K562 (cell line): Measurements from ENCODE around the gene ASB4. TPM values are rescaled to one million over a fixed set of nuclear protein-coding genes. Genes with fewer than 3 reads are reported as not detected.

Experiments
- ATAC-seq: fragments of 200-7000 bp; cut with Tn5 transposase; 3 replicates; pipeline ENCODE4 v1.9.1; 2020; ENCODE audit warnings: moderate library complexity
- BruUV-seq: library from RNA; stranded (reverse); fragments of 400-500 nt; replicated peaks from 2 replicates; lab custom pipeline; 2021; lab: Mats Ljungman, UMichigan
- CTCF ChIA-PET: fragments of 300-600 bp; formaldehyde crosslinking; extraction: SDS; loops from one replicate; lab custom pipeline; 2021; ENCODE audit warnings: low intra/inter-chr PET ratio; lab: Yijun Ruan, JAX
- POLR2A ChIA-PET: fragments of 300-600, 350-650 bp; sonication (Branson Sonifier 250); formaldehyde crosslinking; extraction: SDS; loops from one replicate; lab custom pipeline; 2021; ENCODE audit warnings: antibody characterized with exemption, inconsistent platforms; lab: Yijun Ruan, JAX
- DNase-seq, 4 experiments: peaks; one replicate each; pipeline versions ENCODE4 v3.0.0 to v3.0.0-alpha.2; 2011 to 2018; ENCODE audit warnings: low spot score in 3 of 4, mixed read lengths in 3 of 4; ENCODE audit errors: extremely low read depth in 1 of 4
- FAIRE-seq: peaks from 2 replicates; lab custom pipeline; 2011; peaks lifted over from hg19 to GRCh38; lab: Jason Lieb, UNC
- H2AFZ ChIP-seq: 2 replicates; pipeline ENCODE4 v1.6.0; 2011; ENCODE audit warnings: low read depth, low read length, control low read depth, inconsistent platforms
- H3K27ac ChIP-seq: fragments of 200-600 bp; 3 replicates; pipeline ENCODE4 v1.8.0; 2011; ENCODE audit warnings: low read depth, mild to moderate bottlenecking, control low read depth, inconsistent platforms, low read length, moderate library complexity, mixed read lengths; ENCODE audit errors: extremely low read depth
- H3K27me3 ChIP-seq, 2 experiments: fragments of 300-600 bp in 1 of 2; 2 replicates in 1 of 2; 3 replicates in 1 of 2; pipeline versions ENCODE4 v1.6.0 to v1.8.0; 2011; ENCODE audit warnings: inconsistent platforms in 2 of 2, low read length in 2 of 2, mild to moderate bottlenecking in 1 of 2, mixed read lengths in 1 of 2, moderate library complexity in 1 of 2; ENCODE audit not compliant: control insufficient read depth in 2 of 2, insufficient read depth in 2 of 2
- H3K36me3 ChIP-seq: fragments of 300-600 bp; 3 replicates; pipeline ENCODE4 v1.8.0; 2011; ENCODE audit warnings: mild to moderate bottlenecking, low read length, inconsistent platforms; ENCODE audit not compliant: control insufficient read depth, insufficient read depth
- H3K4me1 ChIP-seq, 2 experiments: fragments of 200-600 bp in 1 of 2; replicated peaks in 1 of 2; 2 replicates in 1 of 2; 3 replicates in 1 of 2; pipeline versions ENCODE4 v1.5.1 to v1.8.0; 2011; ENCODE audit warnings: inconsistent platforms in 2 of 2, low read length in 2 of 2, mild to moderate bottlenecking in 1 of 2, mixed read lengths in 1 of 2, moderate library complexity in 1 of 2; ENCODE audit not compliant: control insufficient read depth in 2 of 2, insufficient read depth in 2 of 2
- H3K4me2 ChIP-seq: 2 replicates; pipeline ENCODE4 v1.6.1; 2011; ENCODE audit warnings: low read length, control low read depth, inconsistent platforms, mixed read lengths; ENCODE audit not compliant: insufficient read depth
- H3K4me3 ChIP-seq: fragments of 200-600 bp; sonication (generic), shearing (Covaris generic); 2 replicates; pipeline ENCODE4 v1.5.1; 2016; ENCODE audit warnings: control low read depth, inconsistent platforms
- H3K79me2 ChIP-seq: fragments of 200-600 bp; 3 replicates; pipeline ENCODE4 v1.8.0; 2011; ENCODE audit warnings: low read length, inconsistent platforms; ENCODE audit not compliant: control insufficient read depth, insufficient read depth
- H3K9ac ChIP-seq, 2 experiments: 2 replicates each; pipeline versions ENCODE4 v1.6.0 to v1.6.1; 2011; ENCODE audit warnings: low read depth in 2 of 2, low read length in 2 of 2, control low read depth in 1 of 2, inconsistent platforms in 1 of 2, mild to moderate bottlenecking in 1 of 2, mixed read lengths in 1 of 2; ENCODE audit not compliant: insufficient read depth in 1 of 2
- H3K9me1 ChIP-seq: one replicate; pipeline ENCODE4 v1.6.0; 2011; ENCODE audit warnings: inconsistent platforms, mild to moderate bottlenecking, low read length, moderate library complexity; ENCODE audit not compliant: control insufficient read depth, insufficient read depth
- H3K9me3 ChIP-seq: replicated peaks from 2 replicates; pipeline ENCODE4 v1.5.1; 2011; ENCODE audit warnings: low read depth, low read length, inconsistent platforms; ENCODE audit not compliant: control insufficient read depth, insufficient read depth
- H4K20me1 ChIP-seq: replicated peaks from 2 replicates; pipeline ENCODE4 v1.6.1; 2011; ENCODE audit warnings: low read length, inconsistent platforms, mixed read lengths; ENCODE audit not compliant: control insufficient read depth, insufficient read depth
- ATF3 ChIP-seq, 2 experiments: fragments of 450-650 bp in 1 of 2; sonication (generic) in 1 of 2; formaldehyde crosslinking in 1 of 2; IDR thresholded peaks in 1 of 2; conservative IDR thresholded peaks in 1 of 2; 2 replicates each; pipeline versions ENCODE4 v1.6.1 to v1.8.1; 2016 to 2023; ENCODE audit warnings: mild to moderate bottlenecking in 2 of 2, moderate library complexity in 2 of 2, inconsistent platforms in 1 of 2, missing genetic modification reagents in 1 of 2
- SFPQ ChIP-seq: fragments of 200-400 bp; formaldehyde crosslinking; IDR thresholded peaks from 2 replicates; pipeline ENCODE4 v1.6.1; 2017; ENCODE audit warnings: mild to moderate bottlenecking, low read depth, low read length, moderate library complexity
- WGBS: fragments of 100-300 bp; shearing (Covaris generic); methylation state at CpG from one replicate; pipeline ENCODE4 v1.1.6; 2016; ENCODE audit warnings: low coverage, mixed read lengths; ENCODE audit not compliant: insufficient coverage; ENCODE audit errors: missing lambda C conversion rate; 5-methylcytosine and 5-hydroxymethylcytosine counted together
- in situ Hi-C: fragments of 300-500 bp; cut with MboI; formaldehyde crosslinking; loops from 4 replicates; pipeline ENCODE4 v1.15.0; 2018; ENCODE audit warnings: inconsistent platforms, mixed read lengths
- intact Hi-C: fragments of 100-400 bp; cut with micrococcal nuclease; formaldehyde crosslinking; loops from 2 replicates; pipeline ENCODE4 v1.14.2; 2022
- polyA plus RNA-seq, 8 experiments: library from polyadenylated mRNA; depleted of rRNA in 4 of 8; stranded (reverse) in 5 of 8; unstranded in 3 of 8; fragments of >200 nt; fragmentation: Nextera tagmentation in 2 of 8; fragmentation: Illumina TruSeq in 1 of 8; extraction: Ambion mirVana in 2 of 8; extraction: Trizol in 1 of 8; gene quantifications; 2 replicates each; pipeline versions ENCODE4 v1.2.1 to v1.2.3, GENCODE V29; 2011 to 2014; ENCODE audit warnings: inconsistent platforms in 1 of 8, missing spikeins in 1 of 8
- total RNA-seq, 7 experiments: library from RNA; depleted of rRNA in 6 of 7; stranded (reverse); fragments of >200 nt in 6 of 7; fragmentation: Illumina TruSeq in 2 of 7; extraction: Trizol in 2 of 7; gene quantifications; 2 replicates each; pipeline versions ENCODE4 v1.2.1 to v1.2.3, GENCODE V29; 2011 to 2021; ENCODE audit warnings: low replicate concordance in 1 of 7
- TF ChIP-seq, protein P1 (sequence below): fragments of 450-650 bp; IDR thresholded peaks from 2 replicates; pipeline ENCODE4 v1.6.1; 2016; ENCODE audit warnings: mild to moderate bottlenecking

Gene ASB4
- total and polyA plus RNA-seq, 9 of the 15 experiments (the other 6 are each of a cell fraction or from before 2014, with no cell fraction given) = 0.03 to 0.07 TPM; not detected in 7

- ChIA-PET CTCF (no interaction called here), POLR2A (no interaction called here)
- Histone ChIP-seq H3K4me1 (no peaks in the 10 kb centered on the region), H3K9me3 (no peaks in the 10 kb centered on the region), H3K27ac (no peak overlapping the region), H4K20me1 (no peaks in the 10 kb centered on the region), H3K27me3 (peaks cover 3 to 9% of the 10 kb centered on the region in 2 experiments; a peak in 3 of 5 replicates), H3K9ac (no peak overlapping the region), H3K36me3 (no peaks in the 10 kb centered on the region), H3K79me2 (no peaks in the 10 kb centered on the region), H3K9me1 (no peaks in the 10 kb centered on the region), H2AFZ (no peak overlapping the region), H3K4me2 (no peak overlapping the region), H3K4me3 (no peak overlapping the region)
- intact Hi-C loops (no loop called here), in situ Hi-C loops (no loop called here)
- TF ChIP-seq ATF3 (IDR thresholded peaks at IDR 0.05) (peak; percentile 38; the same call in 1 of the 2 replicates), ATF3 (CRISPR knock-in tag; conservative IDR thresholded peaks at IDR 0.05) (no peak), SFPQ (no peak)
- TF ChIP-seq, protein P1, sequence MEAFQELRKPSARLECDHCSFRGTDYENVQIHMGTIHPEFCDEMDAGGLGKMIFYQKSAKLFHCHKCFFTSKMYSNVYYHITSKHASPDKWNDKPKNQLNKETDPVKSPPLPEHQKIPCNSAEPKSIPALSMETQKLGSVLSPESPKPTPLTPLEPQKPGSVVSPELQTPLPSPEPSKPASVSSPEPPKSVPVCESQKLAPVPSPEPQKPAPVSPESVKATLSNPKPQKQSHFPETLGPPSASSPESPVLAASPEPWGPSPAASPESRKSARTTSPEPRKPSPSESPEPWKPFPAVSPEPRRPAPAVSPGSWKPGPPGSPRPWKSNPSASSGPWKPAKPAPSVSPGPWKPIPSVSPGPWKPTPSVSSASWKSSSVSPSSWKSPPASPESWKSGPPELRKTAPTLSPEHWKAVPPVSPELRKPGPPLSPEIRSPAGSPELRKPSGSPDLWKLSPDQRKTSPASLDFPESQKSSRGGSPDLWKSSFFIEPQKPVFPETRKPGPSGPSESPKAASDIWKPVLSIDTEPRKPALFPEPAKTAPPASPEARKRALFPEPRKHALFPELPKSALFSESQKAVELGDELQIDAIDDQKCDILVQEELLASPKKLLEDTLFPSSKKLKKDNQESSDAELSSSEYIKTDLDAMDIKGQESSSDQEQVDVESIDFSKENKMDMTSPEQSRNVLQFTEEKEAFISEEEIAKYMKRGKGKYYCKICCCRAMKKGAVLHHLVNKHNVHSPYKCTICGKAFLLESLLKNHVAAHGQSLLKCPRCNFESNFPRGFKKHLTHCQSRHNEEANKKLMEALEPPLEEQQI = no peak
- ATAC-seq = no peak
- FAIRE-seq = no peak
- WGBS = 4% methylated on average over 1 of the region's 1 CpG
- no peak for DNase-seq
- no TSS peak for BruUV-seq
These were observed 16.6 kb upstream of the ASB4 start for GRCh38 chr7:95469187-95469586.
